Ramos (cell line): ENCODE measurements around the gene ERH.

Experiments
- in situ Hi-C: fragments of 300-500 bp; cut with MboI; formaldehyde crosslinking; loops from one replicate; pipeline ENCODE4 v1.14.3; 2022; ENCODE audit warnings: low sequenced_read_pairs; ENCODE audit not compliant: unreplicated experiment

Gene ERH

DNA sequence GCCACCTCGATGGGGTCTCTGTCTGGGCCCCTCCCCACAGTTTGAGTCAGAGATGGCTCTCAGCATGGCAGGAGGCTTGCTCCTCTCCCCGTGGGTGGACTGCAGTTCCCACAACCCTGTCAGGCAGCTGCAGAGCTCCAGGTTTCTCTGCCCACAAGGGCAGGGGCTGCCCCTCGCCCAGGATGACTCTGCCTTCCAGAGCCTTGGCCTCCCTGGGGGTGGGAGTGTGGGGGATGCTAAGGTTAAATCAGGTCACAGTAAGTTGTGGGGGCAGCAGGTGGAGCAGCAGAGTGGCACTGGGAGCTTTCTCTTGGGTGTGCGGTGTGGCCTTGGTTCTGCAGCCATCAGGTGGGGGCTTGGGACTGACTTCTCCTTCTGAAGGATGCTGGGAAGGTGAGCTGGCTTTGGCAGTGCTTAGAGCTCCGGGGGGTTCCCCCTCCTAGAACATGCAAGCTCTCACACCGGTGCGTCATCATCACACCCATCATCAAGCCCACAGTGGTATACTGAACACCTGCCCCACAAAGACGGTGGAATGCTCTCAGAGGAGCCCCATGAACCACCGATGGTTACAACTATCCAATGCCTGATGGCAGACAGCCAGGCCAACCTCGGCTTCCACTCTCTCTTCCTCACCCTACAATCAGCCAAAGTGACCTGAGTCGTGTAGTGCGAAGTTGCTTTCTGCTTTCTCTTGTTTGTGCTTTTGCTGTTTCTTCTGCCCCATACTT is 39.7 kb downstream of the ERH start:
- in situ Hi-C loops = no loop called here

DNA sequence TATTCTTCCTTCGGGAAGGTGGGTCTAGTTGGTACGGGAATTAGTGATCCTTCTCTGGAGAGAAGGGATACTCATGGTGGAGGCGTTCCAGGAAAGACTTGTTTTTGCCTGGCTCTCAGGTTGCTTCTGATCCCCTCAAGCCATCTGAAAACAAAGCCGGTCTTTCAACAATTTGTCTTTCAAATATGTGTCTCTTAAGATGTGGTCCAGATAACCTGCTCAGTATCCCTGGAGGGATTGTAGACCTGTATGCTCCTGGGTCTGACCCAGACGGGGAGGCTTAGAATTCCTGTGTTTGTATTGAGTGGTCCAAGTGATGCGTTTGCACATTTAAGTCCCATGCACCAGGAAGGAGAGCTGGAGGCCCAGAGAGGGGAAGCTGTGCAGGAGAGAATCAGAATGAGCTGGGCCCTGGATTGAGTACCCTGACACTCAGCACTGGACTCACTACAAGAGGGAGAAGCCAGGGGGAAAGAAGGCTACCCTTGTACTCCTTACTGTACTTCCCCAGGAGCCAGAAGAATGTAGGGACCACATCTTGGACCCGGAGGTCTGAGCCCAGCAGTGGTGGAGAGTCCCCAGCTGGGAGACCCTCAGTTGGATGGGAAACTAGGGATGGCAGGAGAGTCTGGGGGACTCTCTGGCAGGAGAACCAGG is 40.4 kb downstream of the ERH start:
- in situ Hi-C loops = no loop called here

DNA sequence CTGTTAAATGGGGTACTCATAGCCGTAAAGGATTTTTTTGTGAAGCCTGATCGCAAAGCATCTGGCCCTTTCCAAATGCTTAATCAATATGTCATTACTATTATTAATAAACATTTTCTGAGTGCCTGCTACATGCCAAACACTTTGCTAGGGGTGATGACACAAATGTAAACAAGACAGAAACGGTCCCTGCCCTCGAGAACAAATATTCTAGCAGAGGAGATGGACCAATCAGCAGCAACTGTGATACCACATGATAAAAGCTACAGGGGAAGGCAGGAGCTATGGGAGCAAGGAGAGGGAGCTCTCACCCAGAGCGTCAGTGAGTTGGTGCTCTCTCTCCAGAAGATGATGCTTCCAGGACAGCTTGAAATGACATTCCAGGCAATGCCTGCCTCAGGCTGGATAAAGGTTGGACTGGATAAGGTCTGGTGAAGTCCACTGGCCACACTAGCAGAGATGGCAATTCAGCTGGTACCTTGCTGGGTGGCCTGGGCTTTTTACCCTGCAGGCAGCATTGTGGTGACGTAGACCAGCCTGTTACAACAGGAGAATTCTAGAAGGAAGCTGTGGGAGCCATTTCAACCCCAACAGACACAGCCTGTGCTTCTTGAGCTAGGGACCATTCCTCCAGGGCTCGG is 41.1 kb downstream of the ERH start:
- in situ Hi-C loops = no loop called here

DNA sequence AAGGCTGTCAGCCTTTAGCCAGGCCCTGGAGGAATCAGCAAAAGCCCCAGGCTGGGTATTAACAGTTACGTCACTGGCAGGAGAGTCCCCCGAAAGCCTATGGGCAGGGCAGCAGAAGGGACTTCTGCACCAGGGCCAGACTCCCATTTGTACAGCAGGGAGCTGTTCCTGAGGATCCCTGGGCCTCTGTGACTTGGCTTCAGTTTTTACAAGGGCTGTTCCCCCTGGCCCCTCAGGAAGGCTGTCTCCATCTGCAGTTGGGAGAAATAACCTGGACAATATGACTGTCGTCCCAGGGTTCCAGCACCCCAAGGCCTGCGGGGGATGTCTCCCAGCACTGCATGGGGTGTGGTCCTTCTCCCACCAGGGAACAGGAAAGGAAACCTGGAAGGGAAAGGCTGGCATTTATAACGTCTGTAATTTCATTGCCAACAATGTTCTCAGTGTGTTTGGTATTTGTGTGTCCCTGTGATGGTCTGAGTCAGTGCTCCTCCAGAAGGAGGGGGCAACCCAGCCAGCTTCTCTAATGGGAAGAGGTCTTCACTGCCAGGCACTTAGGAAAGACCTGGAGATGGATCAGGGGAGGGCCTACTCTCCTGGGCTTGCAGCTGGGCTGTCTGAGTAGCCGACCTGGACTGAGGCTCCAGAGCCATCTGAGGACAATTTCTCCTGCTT is 42.4 kb downstream of the ERH start:
- in situ Hi-C loops = no loop called here

DNA sequence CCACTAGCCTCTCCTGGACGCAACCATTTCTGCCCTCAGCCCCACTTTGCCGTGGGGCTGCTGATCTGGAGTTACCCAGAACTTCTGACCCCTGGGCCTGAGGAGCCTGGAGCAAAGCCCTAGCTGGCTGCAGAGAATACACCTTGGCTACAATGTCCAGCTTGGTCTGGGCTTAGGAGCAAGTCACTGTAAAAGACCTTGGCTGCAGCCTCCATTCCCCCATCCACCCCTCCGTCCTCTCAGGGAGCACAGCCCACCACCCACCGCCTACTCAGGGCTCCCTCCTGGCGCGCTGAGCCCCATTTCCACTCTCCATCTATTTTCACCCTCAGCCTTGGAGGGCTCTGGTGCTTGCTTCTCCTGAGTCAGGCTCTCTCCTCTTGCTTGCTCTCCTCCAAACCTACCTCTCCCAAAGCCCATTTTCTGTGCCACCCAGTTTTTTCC is 42.9 kb downstream of the ERH start:
- in situ Hi-C loops = no loop called here

DNA sequence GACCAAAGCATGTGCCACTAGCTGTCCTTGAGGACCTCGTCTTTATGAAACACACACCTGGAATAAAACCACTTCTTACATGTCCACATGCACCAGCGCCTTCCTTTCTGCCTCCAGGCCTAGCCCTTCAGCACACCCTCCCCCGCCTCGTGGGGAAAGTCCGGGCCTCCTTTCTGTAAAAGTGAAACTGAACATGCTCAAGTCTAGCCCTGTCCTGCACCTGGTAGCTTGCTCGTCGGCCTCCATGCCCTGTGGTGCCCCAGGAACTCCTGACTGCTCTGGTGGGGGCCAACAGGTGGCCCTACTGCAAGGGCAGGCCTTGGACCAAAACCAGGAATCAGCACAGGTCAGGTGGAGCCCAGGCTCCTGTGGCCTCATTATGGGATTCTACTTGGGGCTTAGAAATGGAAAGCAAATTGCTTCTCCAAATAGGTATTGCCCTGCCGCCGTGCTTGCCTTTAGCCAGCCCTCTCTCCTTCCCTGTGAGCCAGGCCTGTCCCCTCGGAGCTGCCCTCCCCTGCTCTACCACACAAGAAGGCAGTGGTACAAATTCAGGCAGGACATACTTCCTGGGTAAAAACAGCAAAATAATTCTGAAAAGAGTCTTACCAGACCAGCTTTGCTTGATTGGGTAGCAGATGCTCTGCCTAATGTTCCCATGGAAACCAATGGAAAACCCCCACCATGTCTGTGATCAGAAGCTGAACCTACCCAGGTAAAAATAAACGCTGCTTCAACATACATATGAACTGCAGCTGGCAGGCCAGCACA is 43.5 kb downstream of the ERH start:
- in situ Hi-C loops = no loop called here

DNA sequence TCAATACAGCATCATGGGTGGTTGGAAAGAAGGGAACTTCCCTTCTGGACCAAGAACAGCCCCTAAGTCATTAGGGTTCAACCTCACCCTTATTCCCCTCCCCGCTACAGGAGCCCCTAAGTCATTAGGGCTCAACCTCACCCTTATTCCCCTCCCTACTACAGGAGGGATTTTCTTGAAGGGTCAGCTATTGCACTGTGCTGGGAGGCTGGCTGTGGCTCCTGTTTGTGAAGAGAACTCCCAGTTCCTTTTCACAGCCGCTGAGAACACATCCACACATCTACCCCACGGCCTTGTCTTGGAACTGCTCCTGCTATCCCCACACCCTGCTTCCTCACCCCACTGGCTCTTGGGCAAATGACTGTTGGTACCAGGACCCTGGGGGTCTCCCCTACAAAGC is 44.9 kb downstream of the ERH start:
- in situ Hi-C loops = no loop called here

DNA sequence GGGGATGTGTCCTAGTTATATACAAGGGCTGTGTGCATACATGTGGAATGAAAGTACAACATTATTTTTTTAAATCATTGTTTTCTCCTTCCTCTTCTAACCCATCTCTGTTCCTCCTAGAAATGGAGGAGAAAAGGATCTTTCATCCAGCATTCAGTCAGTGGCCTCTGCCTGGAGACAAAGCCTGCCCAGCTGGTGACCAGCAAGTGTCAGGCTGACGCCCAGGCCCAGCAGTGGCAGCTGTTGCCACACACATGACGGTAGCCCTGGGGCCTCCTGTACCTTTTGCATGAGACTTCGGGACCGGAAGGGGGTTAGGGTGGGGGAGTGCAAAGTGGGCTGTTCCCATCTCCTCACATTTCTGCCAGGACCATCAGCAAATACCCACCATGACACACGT is 46.2 kb downstream of the ERH start:
- in situ Hi-C loops = no loop called here

DNA sequence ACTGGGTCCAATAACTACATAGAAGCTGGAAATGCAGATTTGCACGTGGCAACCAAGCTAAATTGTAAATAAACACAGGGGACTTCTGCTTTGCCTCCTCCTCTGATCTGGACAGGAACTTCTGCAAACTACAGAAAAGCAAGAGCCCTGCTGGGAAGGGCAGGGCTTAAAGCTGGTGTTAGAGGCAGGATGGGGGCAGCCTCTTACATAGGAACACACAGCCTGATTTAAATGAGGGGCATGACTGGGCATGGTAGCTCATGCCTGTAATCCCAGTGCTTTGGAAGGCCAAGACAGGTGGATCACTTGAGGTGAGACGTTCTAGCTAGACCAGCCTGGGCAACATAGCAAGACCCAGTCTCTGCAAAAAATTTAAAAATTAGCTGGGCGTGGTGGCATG is 46.7 kb downstream of the ERH start:
- in situ Hi-C loops = no loop called here

DNA sequence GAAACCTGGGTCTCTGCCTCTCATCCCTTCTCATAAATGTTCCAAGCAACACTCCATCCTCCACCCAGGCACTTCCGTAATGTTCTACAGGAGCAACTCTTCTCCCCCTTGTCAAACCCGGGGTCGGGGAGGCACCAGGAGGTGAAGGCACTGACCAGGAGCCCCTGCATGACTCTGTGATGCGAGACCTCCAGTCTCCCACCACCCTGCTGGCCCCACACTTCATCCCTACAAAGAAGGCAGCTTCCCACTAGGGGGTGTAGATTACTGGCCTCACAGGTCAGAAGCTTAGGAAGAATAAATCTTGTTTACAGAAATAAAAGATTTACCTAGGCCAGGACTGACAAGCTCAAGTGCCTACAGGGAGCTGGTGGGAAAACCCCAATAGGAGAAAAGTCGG is 47.2 kb downstream of the ERH start:
- in situ Hi-C loops = no loop called here

DNA sequence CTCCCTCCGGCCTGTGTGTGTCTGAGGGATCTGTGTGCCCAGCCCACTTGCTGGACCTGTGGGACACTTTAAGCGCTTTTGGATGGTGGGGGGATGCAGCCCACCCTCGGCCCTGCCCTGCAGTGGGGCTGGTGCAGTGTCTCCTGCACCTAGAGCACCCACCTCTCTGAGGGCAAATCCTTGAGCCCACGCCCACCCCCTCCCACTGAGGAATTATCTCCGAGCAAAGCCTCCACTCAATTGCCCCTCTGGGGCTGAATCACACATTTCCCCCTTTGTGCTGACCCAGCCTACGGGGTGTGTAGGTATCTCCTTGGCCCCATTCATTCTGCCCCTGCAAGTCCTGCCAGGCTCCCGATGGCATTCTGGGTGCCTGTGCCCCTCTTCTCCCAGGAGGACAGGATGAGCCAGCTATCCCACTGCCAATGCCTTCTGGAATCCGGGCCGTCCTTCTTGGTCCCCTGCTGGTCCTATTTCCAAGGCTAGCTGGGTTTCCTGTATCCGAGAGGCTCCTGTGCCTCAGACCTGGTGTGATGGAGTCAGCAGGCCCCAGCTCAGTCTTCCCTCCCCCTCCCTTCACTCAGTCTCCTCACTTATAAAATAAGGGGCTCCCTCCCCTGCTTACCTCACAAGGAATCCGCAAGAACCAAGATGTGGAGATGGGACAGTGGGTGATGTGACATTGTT is 48.9 kb downstream of the ERH start:
- in situ Hi-C loops = no loop called here

DNA sequence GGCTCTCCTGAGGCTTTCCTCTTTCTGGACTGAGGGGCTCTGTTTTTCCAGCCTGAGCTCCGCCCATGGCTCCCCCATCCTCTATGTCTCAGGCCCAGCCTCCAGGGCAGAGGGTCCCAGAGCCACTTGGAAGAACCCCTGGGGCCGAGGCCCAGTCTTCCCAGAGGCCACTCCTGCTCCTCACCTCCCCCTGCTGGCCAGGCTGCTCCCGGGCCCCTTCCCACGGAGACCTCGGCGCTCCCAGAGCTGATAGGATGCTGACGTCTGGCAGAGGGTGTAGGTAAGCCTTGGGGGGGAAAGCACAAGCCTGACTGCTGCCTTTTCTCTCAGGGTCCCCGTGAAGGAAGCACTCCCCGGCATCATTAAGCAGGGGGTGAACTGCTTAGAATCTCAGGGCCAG is 51.4 kb downstream of the ERH start:
- in situ Hi-C loops = no loop called here

DNA sequence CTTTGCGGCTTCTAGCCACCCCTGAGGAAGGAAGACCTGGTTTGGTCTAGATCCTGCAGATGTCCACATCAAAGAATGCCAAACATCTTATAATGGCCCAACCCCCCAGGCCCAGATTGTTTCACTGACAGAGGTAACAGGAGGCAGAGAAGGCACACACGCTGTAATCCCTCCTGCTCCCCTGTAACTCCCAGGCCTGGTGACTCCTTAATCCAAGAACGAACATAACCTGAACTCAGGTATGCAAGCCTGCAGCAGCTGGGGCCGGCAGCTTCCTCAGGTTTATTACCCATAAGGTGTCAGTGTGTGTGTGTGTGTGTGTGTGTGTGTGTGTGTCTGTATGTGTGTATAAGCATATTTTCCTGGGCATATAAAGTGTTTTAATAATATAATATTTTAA is 52.7 kb downstream of the ERH start:
- in situ Hi-C loops = no loop called here

DNA sequence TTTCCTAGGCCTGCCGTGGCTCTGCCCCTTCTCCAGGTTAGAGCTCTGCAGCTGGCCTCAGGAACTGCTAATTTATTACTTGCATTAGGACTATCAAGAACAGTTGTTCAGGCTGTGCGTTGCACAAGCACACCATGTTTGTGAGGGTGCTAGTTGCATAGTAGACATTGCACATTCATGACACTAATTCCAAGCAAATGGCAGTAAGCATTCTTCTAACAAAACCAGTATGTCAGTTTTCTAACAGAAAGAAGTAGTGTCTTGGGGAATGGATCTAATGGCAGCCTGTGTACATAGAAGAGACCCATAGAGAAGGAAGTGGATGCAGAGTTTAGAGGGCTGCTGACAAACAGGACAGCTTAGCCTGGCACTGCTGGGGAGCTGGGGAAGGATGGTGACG is 53.9 kb downstream of the ERH start:
- in situ Hi-C loops = no loop called here

DNA sequence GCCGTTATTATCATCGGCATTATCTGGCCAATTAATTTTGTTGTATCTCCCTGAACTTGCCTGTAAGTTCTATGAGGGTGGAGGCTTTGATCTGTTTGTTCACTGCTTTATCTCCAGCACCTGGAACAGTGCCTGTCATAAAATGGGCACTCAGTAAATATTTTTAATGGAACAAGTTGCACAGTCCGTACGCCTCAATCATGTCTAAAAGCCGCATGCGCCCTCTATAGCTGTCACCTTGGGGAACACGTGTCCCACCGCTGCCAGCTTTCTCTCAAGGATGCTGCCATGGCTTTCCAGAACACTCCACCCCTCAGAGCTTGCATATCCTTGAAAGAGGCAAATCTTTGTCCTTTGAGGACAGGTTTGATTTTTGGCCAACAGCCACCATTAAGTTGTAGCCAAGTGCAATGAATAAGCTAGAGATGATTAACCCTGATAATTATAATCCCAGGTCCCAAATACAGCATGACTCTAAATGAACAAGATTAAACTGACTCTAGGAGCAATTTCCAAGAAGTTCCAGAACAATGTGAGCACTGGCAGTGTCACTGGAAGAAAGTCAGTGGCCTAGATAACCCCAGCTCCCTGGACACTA is 55.1 kb downstream of the ERH start:
- in situ Hi-C loops = no loop called here

DNA sequence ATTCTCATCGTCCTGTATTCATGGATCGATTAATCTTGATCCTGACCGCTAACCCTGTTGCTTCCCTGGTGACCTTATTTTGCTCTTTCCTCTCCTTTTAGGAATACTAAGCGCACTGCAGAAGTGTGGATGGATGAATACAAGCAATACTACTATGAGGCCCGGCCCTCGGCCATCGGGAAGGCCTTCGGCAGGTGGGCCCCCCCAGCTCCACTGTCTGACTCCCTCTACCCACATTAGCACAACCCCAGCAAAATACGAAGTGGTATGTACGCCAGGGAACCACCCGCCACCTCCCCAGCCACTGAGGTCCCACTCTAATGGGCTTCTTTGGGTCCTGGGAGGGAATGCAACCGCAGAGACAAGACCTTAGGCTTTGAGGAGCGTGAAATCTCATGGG is 58.7 kb downstream of the ERH start:
- in situ Hi-C loops = no loop called here

DNA sequence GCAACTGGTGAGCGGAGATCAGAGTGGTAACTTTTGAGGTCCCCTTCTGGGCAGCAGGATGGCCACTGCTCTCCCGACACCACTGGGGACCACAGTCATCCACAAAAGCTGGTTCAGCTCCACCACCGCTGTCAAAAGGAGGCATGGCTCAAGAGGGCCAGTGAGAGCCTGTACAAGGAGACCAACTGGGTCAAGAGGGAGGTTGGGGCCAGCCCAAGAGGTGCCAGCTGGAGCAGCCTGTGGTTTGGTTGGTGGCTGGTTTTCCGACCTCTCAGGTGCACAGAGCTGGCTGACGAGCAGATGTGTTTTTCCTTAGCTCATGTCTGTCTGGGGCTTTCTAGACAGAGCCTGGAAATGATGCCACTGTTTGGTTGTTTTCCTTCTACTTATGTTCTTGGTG is 60.1 kb downstream of the ERH start:
- in situ Hi-C loops = no loop called here

DNA sequence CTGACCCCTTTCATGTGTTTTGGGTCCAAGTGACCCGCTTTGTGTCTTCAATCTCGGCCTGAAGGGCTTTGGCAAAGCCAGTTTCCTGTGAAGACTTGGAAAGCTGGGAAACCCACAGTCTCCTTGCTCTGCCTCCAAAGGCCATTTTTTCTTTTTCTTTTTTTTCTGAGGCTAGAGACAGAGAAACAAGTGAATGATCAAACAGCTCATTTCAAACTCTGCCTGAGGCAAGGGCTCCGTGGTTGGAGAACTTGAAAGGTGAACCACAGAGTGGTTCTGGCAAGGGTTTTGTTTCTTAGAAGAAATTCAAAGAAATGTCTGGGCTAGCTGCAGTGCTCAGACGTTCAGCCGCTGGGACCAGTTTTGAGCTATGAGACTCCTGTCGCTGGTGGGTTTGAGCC is 62.7 kb downstream of the ERH start:
- in situ Hi-C loops = no loop called here

DNA sequence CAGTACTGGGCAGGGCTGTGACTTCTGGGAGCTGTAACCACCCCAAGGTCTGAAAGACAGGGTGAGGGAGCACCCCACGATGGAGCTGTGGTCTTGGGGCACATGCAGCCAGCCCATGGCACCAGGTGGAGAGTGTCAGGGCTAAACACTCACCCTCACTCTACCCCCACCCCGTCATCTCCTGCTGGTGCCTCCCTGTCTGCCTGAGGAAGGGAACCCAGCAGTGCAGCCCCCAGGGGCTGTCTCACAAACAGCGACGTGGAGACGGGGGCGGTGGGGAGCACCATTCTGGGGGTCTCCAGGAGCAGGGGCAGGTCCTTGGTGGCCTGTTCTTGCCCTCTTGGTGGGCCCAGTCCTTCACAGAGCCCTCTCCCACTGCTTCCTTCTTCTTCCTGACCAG is 63.5 kb downstream of the ERH start:
- in situ Hi-C loops = no loop called here
